GM10248 (cell line): ENCODE data around the gene MLX.
A peak's percentile ranks its signal among the peaks of the same experiment; 100 is the strongest.

Source experiments
- CTCF ChIA-PET: fragments of 300-600 bp; sonication (Branson Sonifier 250); formaldehyde crosslinking; extraction: SDS; loops from one replicate; lab custom pipeline; 2021; ENCODE audit warnings: antibody characterized with exemption; lab: Yijun Ruan, JAX
- POLR2A ChIA-PET: fragments of 350-650 bp; sonication (Branson Sonifier 250); formaldehyde crosslinking; extraction: SDS; loops from one replicate; lab custom pipeline; 2020; ENCODE audit warnings: antibody characterized with exemption; lab: Yijun Ruan, JAX
- DNase-seq: peaks from one replicate; pipeline ENCODE4 v3.0.0; 2012; ENCODE audit errors: extremely low spot score
- CTCF ChIP-seq: IDR thresholded peaks from 2 replicates; pipeline ENCODE4 v1.5.1; 2012; ENCODE audit warnings: mild to moderate bottlenecking, low read depth; ENCODE audit errors: extremely low read depth, missing control alignments, control extremely low read depth

MLX gene

GRCh38 chr17:42525221-42525620, 41.7 kb upstream of the MLX start:
- no peak for DNase-seq
- ChIA-PET POLR2A (no interaction called here), CTCF (interaction anchor here (1.5 to 1.8 kb wide), 2 partner anchors 122 to 214 kb away, joined by 3 to 4 read pairs; no protein-coding TSS in a partner anchor)

GRCh38 chr17:42526031-42526444, 40.9 kb upstream of the MLX start:
- DNase-seq, result no peak
- no peak for TF ChIP-seq CTCF
- CTCF ChIA-PET, result interaction anchor here (0.6 to 2.2 kb wide), 9 partner anchors 8 to 202 kb away, joined by 3 to 14 read pairs (median 7); partner anchors contain the start of gene CAVIN1
- POLR2A ChIA-PET, result no interaction called here

More at GRCh38 chr17:42525221-42525620, 41.7 kb upstream of the MLX start:
- TF ChIP-seq CTCF, result no peak

GRCh38 chr17:42527932-42528331, 39.0 kb upstream of the MLX start:
- TF ChIP-seq CTCF, result no peak
- ChIA-PET CTCF (interaction anchor here (0.6 to 2.2 kb wide), 37 partner anchors 8 to 510 kb away, joined by 3 to 14 read pairs (median 5); partner anchors contain the start of genes CAVIN1, DNAJC7 and NAGLU), POLR2A (interaction anchor here (0.8 kb wide), 1 partner anchor 9 kb away, joined by 3 read pairs; the partner anchor contains the start of gene NAGLU)
- DNase-seq, result no peak

GRCh38 chr17:42529061-42529460, 37.8 kb upstream of the MLX start:
- DNase-seq, result no peak
- CTCF ChIA-PET, result interaction anchor here (1.8 kb wide), 1 partner anchor 124 kb away, joined by 3 read pairs; no protein-coding TSS in a partner anchor
- POLR2A ChIA-PET, result no interaction called here
- TF ChIP-seq CTCF, result no peak

GRCh38 chr17:42530952-42531454, 35.9 kb upstream of the MLX start:
- DNase-seq, result no peak
- CTCF ChIA-PET, result interaction anchor here (0.8 to 1.5 kb wide), 6 partner anchors 10 to 218 kb away, joined by 3 to 4 read pairs (median 3); no protein-coding TSS in a partner anchor
- POLR2A ChIA-PET, result no interaction called here
- TF ChIP-seq CTCF, result no peak

- peak; percentile 47 for TF ChIP-seq CTCF
- ChIA-PET CTCF (interaction anchor here (1.3 to 1.7 kb wide), 3 partner anchors 17 to 232 kb away, joined by 3 to 4 read pairs (median 3); no protein-coding TSS in a partner anchor), POLR2A (no interaction called here)
- peak; percentile 60 for DNase-seq
Measured at GRCh38 chr17:42531455-42532354, 35.2 kb upstream of the MLX start.
